ENCODE data around the gene CDCA7L.
"Not testable (repeated sequence)": the region's sequence is repeated elsewhere in the genome, so short reads cannot be mapped to it uniquely, and the experiment has no call there.

The CDCA7L gene

DNA sequence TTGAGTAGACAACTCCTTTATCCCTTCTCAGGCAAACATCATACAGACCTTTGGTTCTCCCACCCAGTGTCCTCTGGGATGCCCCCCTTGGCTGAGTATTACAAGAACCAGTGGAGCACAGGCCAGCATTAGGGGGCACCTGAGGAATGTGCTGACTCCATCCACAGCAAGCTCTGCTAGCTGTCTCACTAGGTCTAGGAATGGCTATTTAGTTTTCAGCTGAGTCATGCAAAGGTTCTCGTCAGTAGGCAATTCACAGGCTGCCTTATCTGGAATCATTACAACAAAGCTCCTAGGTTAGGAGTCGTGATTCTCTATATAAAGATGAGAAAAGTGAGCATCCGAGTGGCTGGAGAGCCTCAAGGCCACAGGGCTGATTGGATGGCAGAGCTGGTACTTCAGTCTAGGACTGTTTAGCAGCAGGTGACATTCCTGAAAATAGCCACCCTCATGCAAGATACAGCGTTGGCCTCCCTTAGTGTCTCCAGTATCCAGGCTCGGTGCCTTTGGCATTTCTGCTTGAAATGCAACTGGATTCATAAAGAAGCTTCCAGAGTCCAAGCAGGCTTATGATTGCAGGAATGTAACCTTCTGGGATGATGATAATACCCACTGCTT is 75.8 kb downstream of the CDCA7L start:
- no peak for DNase-seq (ENCODE audit: low read depth)
- Histone ChIP-seq H3K9ac (ENCODE audit: low read length) (no peak overlapping the region), H3K4me3 (ENCODE audit: low read length) (no peak overlapping the region), H3K36me3 (ENCODE audit: control insufficient read depth, insufficient read depth, low read length, severe bottlenecking) (no peaks in the 10 kb centered on the region), H3K9me3 (ENCODE audit: control insufficient read depth, low read length) (no peaks in the 10 kb centered on the region), H3K27me3 (replicated peaks; ENCODE audit: control insufficient read depth, insufficient read depth, low read length) (no peaks in the 10 kb centered on the region), H3K4me1 (ENCODE audit: control insufficient read depth, insufficient read depth, low read length) (no peaks in the 10 kb centered on the region)

DNA sequence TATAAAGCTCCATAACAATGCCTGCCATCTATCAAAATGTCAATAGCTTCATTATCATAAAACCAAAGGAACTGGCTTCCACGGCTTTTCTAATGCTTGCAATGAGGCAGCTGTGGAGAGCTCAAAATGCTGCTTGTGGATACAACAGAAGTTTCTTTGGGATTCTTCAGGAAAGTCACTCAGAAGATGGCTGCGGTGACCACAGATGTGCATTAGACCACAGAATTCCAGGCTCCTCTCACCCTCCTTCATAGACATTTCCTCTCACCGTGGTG is 77.2 kb downstream of the CDCA7L start:
- H3K27me3 ChIP-seq (replicated peaks; ENCODE audit: control insufficient read depth, insufficient read depth, low read length) = no peaks in the 10 kb centered on the region
- no peak for DNase-seq (ENCODE audit: low read depth)
- H3K4me3 ChIP-seq (ENCODE audit: low read length) = no peak overlapping the region
- H3K9ac ChIP-seq (ENCODE audit: low read length) = no peak overlapping the region
- no peaks in the 10 kb centered on the region for H3K4me1 ChIP-seq (ENCODE audit: control insufficient read depth, insufficient read depth, low read length)
- no peaks in the 10 kb centered on the region for H3K9me3 ChIP-seq (ENCODE audit: control insufficient read depth, low read length)
- H3K36me3 ChIP-seq (ENCODE audit: control insufficient read depth, insufficient read depth, low read length, severe bottlenecking) = no peaks in the 10 kb centered on the region

DNA sequence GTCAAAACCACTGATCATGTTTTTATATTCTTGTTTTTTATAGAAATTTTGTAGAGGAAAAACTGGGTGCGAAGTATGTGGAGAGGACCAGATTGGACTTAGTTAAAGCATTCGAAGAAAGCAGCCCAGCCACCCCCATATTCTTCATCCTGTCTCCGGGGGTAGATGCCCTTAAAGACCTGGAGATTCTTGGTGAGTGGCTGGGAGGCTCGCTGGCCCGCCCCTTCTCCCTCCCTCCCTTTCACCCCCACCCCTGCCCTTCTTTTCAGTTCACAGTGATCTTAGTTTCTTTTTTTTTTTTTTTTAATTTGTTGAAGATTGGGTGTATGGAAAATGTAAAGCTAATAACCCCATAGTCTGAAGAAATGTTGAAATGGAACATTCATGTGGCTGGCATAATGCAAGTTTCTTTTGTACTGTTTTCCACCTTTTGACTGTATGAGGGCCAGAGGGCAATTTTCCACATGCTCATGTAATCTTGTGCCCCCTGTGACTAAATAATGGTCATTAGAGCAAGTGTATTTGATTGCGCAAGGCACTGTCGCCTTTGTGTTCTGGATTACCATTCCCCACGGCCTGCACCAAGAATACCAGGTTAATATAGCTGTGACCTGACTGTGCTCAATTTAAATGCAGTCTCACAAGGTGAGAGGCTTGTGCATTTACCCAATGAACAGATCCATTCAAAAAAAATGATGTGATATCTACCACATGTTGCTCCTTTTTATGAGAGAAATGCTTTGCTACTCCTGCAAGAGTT is 77.7 kb downstream of the CDCA7L start:
- Histone ChIP-seq H3K9me3 (ENCODE audit: control insufficient read depth, low read length) (no peaks in the 10 kb centered on the region), H3K27me3 (replicated peaks; ENCODE audit: control insufficient read depth, insufficient read depth, low read length) (no peaks in the 10 kb centered on the region), H3K4me1 (ENCODE audit: control insufficient read depth, insufficient read depth, low read length) (no peaks in the 10 kb centered on the region), H3K9ac (ENCODE audit: low read length) (no peak overlapping the region), H3K36me3 (ENCODE audit: control insufficient read depth, insufficient read depth, low read length, severe bottlenecking) (no peaks in the 10 kb centered on the region), H3K4me3 (ENCODE audit: low read length) (no peak overlapping the region)
- DNase-seq (ENCODE audit: low read depth) = no peak

DNA sequence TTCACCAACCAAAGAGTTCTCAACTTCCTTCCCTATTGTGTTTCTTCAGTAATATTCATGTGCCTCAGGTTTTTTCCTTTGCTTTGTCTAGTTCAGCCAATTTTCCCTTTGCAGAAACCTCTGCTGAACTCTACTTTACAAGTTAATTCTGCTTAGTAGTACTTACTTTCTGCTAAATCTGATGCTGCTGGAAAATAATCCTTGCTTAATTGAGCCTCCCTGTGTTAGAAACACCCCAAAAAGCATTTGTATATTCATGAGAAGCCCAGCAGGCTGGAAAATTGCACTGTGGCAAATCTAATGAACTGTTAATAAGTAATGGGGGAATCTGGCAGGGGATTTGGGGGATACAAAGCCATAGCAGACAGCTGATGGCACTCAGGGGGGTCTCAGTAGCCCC is 78.5 kb downstream of the CDCA7L start:
- no peak overlapping the region for H3K9ac ChIP-seq (ENCODE audit: low read length)
- no peak for DNase-seq (ENCODE audit: low read depth)
- H3K36me3 ChIP-seq (ENCODE audit: control insufficient read depth, insufficient read depth, low read length, severe bottlenecking) = no peaks in the 10 kb centered on the region
- H3K4me3 ChIP-seq (ENCODE audit: low read length) = no peak overlapping the region
- H3K4me1 ChIP-seq (ENCODE audit: control insufficient read depth, insufficient read depth, low read length) = no peaks in the 10 kb centered on the region
- no peaks in the 10 kb centered on the region for H3K9me3 ChIP-seq (ENCODE audit: control insufficient read depth, low read length)
- H3K27me3 ChIP-seq (replicated peaks; ENCODE audit: control insufficient read depth, insufficient read depth, low read length) = no peaks in the 10 kb centered on the region

DNA sequence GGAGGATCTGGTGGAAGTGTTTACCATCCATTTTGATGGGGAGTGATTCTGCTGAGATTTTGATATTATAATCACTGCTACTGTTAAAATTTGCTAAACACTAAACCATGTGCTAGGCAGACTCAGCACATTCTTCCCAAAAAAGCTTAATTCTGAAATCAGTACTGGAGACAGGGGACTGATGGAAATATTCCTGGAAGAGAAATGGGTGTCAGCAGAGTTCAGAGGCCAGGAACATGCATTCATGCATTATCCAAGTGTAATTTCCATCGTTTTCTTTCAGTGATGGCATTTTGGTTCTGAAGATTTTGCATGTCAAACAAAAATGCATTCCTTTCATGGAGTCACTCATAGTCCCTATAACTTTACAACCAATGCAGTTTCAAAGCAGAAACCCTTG is 79.0 kb downstream of the CDCA7L start:
- no peaks in the 10 kb centered on the region for H3K27me3 ChIP-seq (replicated peaks; ENCODE audit: control insufficient read depth, insufficient read depth, low read length)
- H3K4me3 ChIP-seq (ENCODE audit: low read length) = no peak overlapping the region
- no peak for DNase-seq (ENCODE audit: low read depth)
- H3K9me3 ChIP-seq (ENCODE audit: control insufficient read depth, low read length) = no peaks in the 10 kb centered on the region
- no peaks in the 10 kb centered on the region for H3K4me1 ChIP-seq (ENCODE audit: control insufficient read depth, insufficient read depth, low read length)
- no peak overlapping the region for H3K9ac ChIP-seq (ENCODE audit: low read length)
- H3K36me3 ChIP-seq (ENCODE audit: control insufficient read depth, insufficient read depth, low read length, severe bottlenecking) = no peaks in the 10 kb centered on the region

DNA sequence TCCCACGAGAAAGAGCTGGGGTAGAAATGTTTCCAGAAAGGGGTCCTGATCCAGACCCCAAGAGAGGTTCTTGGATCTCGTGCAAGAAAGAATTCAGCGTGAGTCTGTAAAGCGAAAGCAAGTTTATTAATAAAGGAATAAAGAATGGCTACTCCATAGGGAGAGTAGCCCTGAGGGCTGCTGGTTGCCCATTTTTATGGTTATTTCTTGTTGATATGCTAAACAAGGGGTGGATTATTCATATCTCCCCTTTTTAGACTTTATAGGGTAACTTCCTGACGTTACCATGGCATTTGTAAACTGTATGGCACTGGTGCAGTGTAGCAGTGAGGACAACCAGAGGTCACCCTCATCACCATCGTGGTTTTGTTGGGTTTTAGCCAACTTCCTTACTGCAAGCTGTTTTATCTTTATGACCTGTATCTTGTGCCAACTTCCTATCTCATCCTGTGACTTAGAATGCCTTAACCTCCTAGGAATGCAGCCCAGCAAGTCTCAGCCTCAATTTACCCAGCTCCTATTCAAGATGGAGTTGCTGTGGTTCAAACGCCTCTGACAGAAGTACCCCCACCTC is 80.0 kb downstream of the CDCA7L start:
- not testable (repeated sequence) for H3K9ac ChIP-seq (ENCODE audit: low read length); H3K4me3 ChIP-seq (ENCODE audit: low read length); H3K27me3 ChIP-seq (replicated peaks; ENCODE audit: control insufficient read depth, insufficient read depth, low read length); H3K36me3 ChIP-seq (ENCODE audit: control insufficient read depth, insufficient read depth, low read length, severe bottlenecking); DNase-seq (ENCODE audit: low read depth); H3K4me1 ChIP-seq (ENCODE audit: control insufficient read depth, insufficient read depth, low read length); H3K9me3 ChIP-seq (ENCODE audit: control insufficient read depth, low read length)

DNA sequence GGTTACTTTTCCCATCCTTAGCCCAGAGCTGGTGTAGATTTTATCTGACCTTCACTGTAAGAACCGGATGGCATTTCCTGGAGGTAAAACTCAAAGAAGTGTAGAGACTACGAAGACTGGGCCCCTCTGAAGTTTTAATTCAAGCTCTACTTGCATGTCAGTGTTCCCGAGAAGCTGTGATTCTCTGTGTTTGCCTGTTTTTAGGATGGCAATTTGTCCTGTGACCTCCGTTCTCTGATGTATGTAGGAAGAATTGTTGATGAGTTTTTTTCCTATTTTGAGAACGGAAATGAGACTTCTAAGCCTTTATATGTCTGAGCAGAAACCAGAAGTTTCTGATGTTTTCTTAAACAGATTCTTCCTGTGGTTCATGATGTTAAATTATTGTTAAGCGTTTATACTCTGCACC is 94.1 kb downstream of the CDCA7L start:
- no peaks in the 10 kb centered on the region for H3K9me3 ChIP-seq (ENCODE audit: control insufficient read depth, low read length)
- no peak overlapping the region for H3K9ac ChIP-seq (ENCODE audit: low read length)
- no peaks in the 10 kb centered on the region for H3K27me3 ChIP-seq (replicated peaks; ENCODE audit: control insufficient read depth, insufficient read depth, low read length)
- DNase-seq (ENCODE audit: low read depth) = no peak
- no peaks in the 10 kb centered on the region for H3K4me1 ChIP-seq (ENCODE audit: control insufficient read depth, insufficient read depth, low read length)
- no peak overlapping the region for H3K4me3 ChIP-seq (ENCODE audit: low read length)
- H3K36me3 ChIP-seq (ENCODE audit: control insufficient read depth, insufficient read depth, low read length, severe bottlenecking) = no peaks in the 10 kb centered on the region
